Lung microvascular endothelial cell (primary cell): ENCODE data around the gene KCNK15. TPM values are rescaled to one million over a fixed set of nuclear protein-coding genes. Genes with fewer than 3 reads are reported as not detected.
A peak's percentile ranks its signal among the peaks of the same experiment; 100 is the strongest.

Source experiments
- DNase-seq, 2 donors: peaks; one replicate each; pipeline versions ENCODE4 v3.0.0 to v3.0.0-alpha.2; 2010; ENCODE audit warnings: low read depth in 2 of 2
- total RNA-seq: library from RNA; depleted of rRNA; stranded (reverse); fragments of >200 nt; gene quantifications from 2 replicates; pipeline ENCODE4 v1.2.1, GENCODE V29; 2014

The KCNK15 gene
- total RNA-seq, 1 donor from 2014 or later: not detected

DNA sequence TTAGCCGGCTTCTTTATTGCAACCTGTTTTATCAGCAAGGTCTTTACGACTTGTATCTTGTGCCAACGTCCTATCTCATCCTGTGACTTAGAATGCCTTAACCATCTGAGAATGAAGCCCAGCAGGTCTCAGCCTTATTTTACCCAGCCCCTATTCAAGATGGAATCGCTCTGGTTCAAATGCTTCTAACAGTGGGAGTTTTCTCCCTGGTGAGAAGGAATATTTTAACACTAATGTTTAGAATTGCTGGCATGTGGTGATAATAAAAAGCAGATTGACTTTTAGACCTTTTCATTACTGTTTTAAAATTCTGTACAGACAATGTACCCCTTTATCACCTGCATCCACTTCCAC is 9.9 kb upstream of the KCNK15 start:
- no peak for DNase-seq

GRCh38 chr20:44736170-44737021 is 9.3 kb upstream of the KCNK15 start:
- peak; percentile 80 to 83 for DNase-seq

GRCh38 chr20:44737116-44737515 is 8.5 kb upstream of the KCNK15 start:
- DNase-seq: no peak

GRCh38 chr20:44738813-44739477 is 6.7 kb upstream of the KCNK15 start:
- peak; percentile 68 to 80 for DNase-seq

DNA sequence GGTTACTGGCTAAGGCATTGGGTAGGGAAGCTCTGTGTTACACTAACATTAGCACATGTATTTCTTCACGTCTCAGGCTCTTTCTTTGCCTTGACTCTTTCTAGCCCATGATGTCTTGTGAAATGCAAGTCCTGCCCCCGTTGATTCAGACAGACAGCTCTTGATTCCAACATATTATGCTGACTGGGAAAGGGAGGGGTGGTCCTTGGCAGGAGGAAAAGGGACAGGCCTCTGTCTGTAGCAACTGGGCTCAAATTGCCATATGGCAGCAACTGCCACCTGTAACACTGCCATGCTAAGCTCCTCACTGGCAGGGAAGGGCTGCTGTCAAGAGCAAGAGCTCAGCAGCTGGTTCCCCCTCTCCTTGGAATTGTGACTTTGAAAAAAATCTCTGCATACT is 5.7 kb upstream of the KCNK15 start:
- DNase-seq: no peak

GRCh38 chr20:44742304-44743079 is 3.2 kb upstream of the KCNK15 start:
- no peak for DNase-seq

- DNase-seq: no peak
Measured at GRCh38 chr20:44743080-44743701, 2.5 kb upstream of the KCNK15 start.

- DNase-seq: no peak
Measured at GRCh38 chr20:44743916-44744655, 1.6 kb upstream of the KCNK15 start.

GRCh38 chr20:44745122-44745597 is 505 bp upstream of the KCNK15 start:
- no peak for DNase-seq

- no peak for DNase-seq
Measured at GRCh38 chr20:44746367-44747165, 901 bp downstream of the KCNK15 start.

DNA sequence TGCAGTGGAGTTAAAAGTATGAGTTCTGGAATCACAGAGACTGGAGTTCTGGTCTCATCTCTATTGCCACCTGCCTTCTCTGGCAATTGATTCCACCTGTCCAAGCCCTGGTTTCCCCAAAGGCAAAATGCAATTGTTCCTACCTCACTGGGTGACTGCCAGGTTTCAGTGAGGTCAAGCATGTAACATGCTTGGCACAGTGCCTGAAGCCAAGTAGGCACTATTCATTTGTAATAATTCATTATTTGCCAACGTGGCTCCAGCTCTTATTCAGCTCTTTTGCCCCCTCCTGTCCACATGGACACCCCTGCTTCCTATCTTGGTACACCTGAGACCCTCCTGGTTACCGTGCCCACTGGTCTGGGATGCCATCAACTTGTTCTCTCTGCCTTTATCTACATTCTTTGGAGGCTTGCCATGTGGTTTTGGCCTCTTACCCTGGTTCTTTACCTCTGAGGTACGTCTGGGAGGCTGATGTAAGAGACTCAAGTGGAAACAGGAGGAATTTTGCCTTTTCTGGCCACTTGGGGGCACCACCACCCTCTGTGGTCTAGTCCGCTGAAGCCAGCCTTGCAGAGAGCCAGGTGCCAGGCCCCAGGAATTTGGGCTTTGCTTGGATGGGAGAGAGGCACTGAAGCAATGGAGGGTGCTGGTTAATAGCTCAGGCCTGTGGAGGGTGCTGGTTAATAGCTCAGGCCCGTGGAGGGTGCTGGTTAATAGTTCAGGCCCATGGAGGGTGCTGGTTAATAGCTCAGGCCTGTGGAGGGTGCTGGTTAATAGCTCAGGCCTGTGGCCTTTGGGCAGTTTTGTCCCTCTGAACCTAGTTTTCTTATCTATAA is 1.7 kb downstream of the KCNK15 start:
- DNase-seq: peak; percentile 64 to 73

DNA sequence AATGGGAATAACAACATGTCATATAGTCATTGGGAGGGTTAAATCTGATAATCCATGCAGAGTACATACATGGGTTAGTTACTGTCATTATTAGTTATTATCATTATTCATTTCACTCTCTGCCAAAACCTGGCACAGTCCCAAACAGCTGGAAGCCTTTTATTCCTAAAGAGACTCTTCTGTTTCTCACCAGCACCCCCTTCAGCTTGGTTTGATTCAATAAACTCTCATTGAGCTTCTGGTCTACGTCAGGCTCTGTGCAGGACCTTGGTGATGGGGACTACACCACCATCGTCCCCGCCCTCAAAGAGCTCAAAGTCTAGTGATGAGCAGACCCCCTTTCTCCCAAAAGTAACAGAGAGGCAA is 2.3 kb downstream of the KCNK15 start:
- no peak for DNase-seq

GRCh38 chr20:44750081-44750805 is 4.6 kb downstream of the KCNK15 start:
- DNase-seq: no peak

DNA sequence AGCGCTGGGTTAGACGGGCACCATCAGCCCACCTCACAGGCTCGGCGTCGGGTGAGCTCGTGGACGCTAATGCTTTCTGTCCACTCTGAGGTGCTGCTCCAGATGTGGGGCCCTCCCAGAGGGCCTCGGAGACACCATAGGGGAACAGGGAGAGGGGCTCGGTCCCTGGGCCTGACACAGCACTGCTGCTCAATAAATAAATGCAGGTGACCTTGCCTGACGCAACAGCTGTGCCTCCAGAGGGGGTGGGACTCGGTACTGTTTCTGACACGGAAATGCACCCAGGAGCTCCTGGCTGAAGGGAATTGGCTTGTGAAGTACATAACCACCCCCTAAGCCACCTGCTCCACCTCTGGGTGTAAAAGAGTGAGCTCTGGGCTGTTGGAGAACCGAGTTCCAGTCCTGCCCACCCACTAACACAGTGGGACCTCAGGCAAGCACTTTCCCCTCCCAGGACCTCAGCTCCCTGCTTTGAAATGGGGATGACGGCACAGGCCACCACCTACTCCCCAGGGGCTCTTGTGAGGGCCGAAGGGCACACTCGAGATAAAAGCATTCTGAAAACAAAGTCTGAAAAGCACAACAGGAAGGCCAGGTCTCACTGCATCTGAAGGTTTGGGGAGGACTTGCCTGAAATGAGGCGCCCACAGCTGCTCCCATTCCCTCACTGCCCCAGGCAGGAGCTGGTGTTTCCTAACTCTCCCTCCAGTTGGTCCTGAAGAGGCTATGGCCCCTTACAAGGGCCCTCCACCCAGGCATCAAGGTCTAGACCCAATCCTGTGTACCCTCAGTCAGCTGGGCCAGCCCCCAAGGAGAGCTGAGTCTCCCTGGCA is 6.7 kb downstream of the KCNK15 start:
- no peak for DNase-seq

DNA sequence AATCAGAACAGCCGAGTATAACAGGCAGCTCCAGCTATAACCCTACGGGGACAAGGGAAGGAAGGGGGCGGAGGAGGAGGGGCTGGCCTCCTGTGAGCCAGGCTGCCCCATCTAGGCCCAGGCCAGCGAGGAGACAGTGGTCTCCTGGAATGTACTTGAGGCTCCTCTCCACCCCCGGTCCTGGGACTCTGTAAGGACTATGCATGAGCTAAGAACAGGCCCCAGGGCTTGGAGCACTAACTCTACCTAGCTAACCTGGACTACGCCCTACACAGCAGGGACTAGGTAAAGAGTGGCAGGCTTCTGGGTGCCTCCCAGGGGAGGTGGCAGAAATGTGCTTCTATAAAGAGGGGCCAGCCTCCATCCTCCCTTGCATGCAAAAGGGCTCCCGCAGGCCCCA is 8.9 kb downstream of the KCNK15 start:
- DNase-seq: no peak

GRCh38 chr20:44756011-44756688 is 10.5 kb downstream of the KCNK15 start:
- DNase-seq: no peak

- DNase-seq: no peak
Measured at GRCh38 chr20:44756956-44757355, 11.3 kb downstream of the KCNK15 start.
